HEK293 (cell line): ENCODE data around the gene PARP15.

Experiments
- CTCF ChIA-PET: fragments of 350-600 bp; formaldehyde crosslinking; extraction: SDS; loops from one replicate; lab custom pipeline; 2021; ENCODE audit warnings: antibody characterized with exemption; lab: Yijun Ruan, JAX
- POLR2A ChIA-PET: fragments of 300-600 bp; formaldehyde crosslinking; extraction: SDS; loops from one replicate; lab custom pipeline; 2020; ENCODE audit warnings: antibody characterized with exemption, inconsistent platforms; lab: Yijun Ruan, JAX
- H3K27ac ChIP-seq: fragments of 200-500 bp; sonication (Bioruptor generic); 2 replicates; pipeline ENCODE4 v1.5.1; 2014; ENCODE audit warnings: low read depth, low read length, control low read depth, inconsistent platforms; ENCODE audit errors: extremely low read depth
- H3K36me3 ChIP-seq, 2 experiments: fragments of 200-500 bp in 1 of 2; sonication (Bioruptor generic) in 1 of 2; 1 replicate in 1 of 2; 2 replicates in 1 of 2; pipeline ENCODE4 v1.5.1; 2014 to 2017; ENCODE audit warnings: inconsistent platforms in 2 of 2, low read length in 2 of 2; ENCODE audit not compliant: control insufficient read depth in 2 of 2, insufficient read depth in 1 of 2
- H3K4me1 ChIP-seq: fragments of 200-500 bp; sonication (Bioruptor generic); 2 replicates; pipeline ENCODE4 v1.5.1; 2014; ENCODE audit warnings: mild to moderate bottlenecking, low read length, inconsistent platforms; ENCODE audit not compliant: control insufficient read depth, insufficient read depth
- H3K4me3 ChIP-seq: 2 replicates; pipeline ENCODE4 v1.5.1; 2011; ENCODE audit warnings: low read depth, mild to moderate bottlenecking, control low read depth, low read length, moderate library complexity
- H3K9me3 ChIP-seq: fragments of 200-500 bp; sonication (Bioruptor generic); 2 replicates; pipeline ENCODE4 v1.5.1; 2014; ENCODE audit warnings: low read depth, low read length, inconsistent platforms; ENCODE audit not compliant: control insufficient read depth, insufficient read depth
- EGR2 ChIP-seq: fragments of 450-650 bp; formaldehyde crosslinking; IDR thresholded peaks from 2 replicates; pipeline ENCODE4 v1.5.1; 2016; ENCODE audit warnings: low read depth, missing biosample characterization, missing genetic modification characterization
- GFI1B ChIP-seq: fragments of 450-650 bp; formaldehyde crosslinking; IDR thresholded peaks from 2 replicates; pipeline ENCODE4 v1.5.1; 2016; ENCODE audit warnings: missing biosample characterization, missing genetic modification characterization
- GLIS1 ChIP-seq: fragments of 450-650 bp; formaldehyde crosslinking; IDR thresholded peaks from 2 replicates; pipeline ENCODE4 v1.5.1; 2016; ENCODE audit warnings: missing biosample characterization, missing genetic modification characterization
- HOXD13 ChIP-seq: sonication (generic); formaldehyde crosslinking; IDR thresholded peaks from 2 replicates; pipeline ENCODE4 v1.8.0; 2022; ENCODE audit warnings: missing genetic modification reagents, borderline replicate concordance
- MZF1 ChIP-seq: fragments of 450-650 bp; formaldehyde crosslinking; IDR thresholded peaks from 2 replicates; pipeline ENCODE4 v1.5.1; 2017; ENCODE audit warnings: missing biosample characterization, missing genetic modification characterization, borderline replicate concordance
- PRDM1 ChIP-seq: fragments of 450-650 bp; formaldehyde crosslinking; IDR thresholded peaks from 2 replicates; pipeline ENCODE4; 2016; ENCODE audit warnings: missing biosample characterization, missing genetic modification characterization
- TRIM28 ChIP-seq: IDR thresholded peaks from 2 replicates; pipeline ENCODE4 v1.6.1; 2011; ENCODE audit warnings: low read length, control low read depth, borderline replicate concordance
- WT1 ChIP-seq: fragments of 450-650 bp; formaldehyde crosslinking; IDR thresholded peaks from 2 replicates; pipeline ENCODE4 v1.5.1; 2016; ENCODE audit warnings: missing biosample characterization, missing genetic modification characterization
- ZFP69B ChIP-seq: fragments of 450-650 bp; formaldehyde crosslinking; IDR thresholded peaks from 2 replicates; pipeline ENCODE4 v1.5.1; 2016; ENCODE audit warnings: missing biosample characterization, missing genetic modification characterization
- ZNF132 ChIP-seq: fragments of 450-650 bp; formaldehyde crosslinking; IDR thresholded peaks from 2 replicates; pipeline ENCODE4 v1.5.1; 2017; ENCODE audit warnings: missing biosample characterization, missing genetic modification characterization, borderline replicate concordance
- ZNF155 ChIP-seq: fragments of 450-650 bp; formaldehyde crosslinking; IDR thresholded peaks from 2 replicates; pipeline ENCODE4 v1.5.1; 2016; ENCODE audit warnings: missing biosample characterization, missing genetic modification characterization
- ZNF169 ChIP-seq: fragments of 450-650 bp; formaldehyde crosslinking; IDR thresholded peaks from 2 replicates; pipeline ENCODE4 v1.5.1; 2016; ENCODE audit warnings: missing biosample characterization, missing genetic modification characterization
- ZNF184 ChIP-seq: fragments of 450-650 bp; IDR thresholded peaks from 2 replicates; pipeline ENCODE4 v1.5.1; 2018; ENCODE audit warnings: missing biosample characterization, mild to moderate bottlenecking, missing genetic modification characterization
- ZNF24 ChIP-seq: fragments of 450-650 bp; formaldehyde crosslinking; IDR thresholded peaks from 2 replicates; pipeline ENCODE4 v1.5.1; 2016; ENCODE audit warnings: missing biosample characterization, missing genetic modification characterization
- ZNF335 ChIP-seq: fragments of 450-650 bp; formaldehyde crosslinking; conservative IDR thresholded peaks from 2 replicates; pipeline ENCODE4 v1.5.1; 2016; ENCODE audit warnings: missing biosample characterization, missing genetic modification characterization
- ZNF341 ChIP-seq: fragments of 450-650 bp; formaldehyde crosslinking; IDR thresholded peaks from 2 replicates; pipeline ENCODE4; 2016; ENCODE audit warnings: low read depth, missing biosample characterization, missing genetic modification characterization
- ZNF366 ChIP-seq: fragments of 450-650 bp; formaldehyde crosslinking; conservative IDR thresholded peaks from 2 replicates; pipeline ENCODE4 v1.5.1; 2016; ENCODE audit warnings: missing biosample characterization, missing genetic modification characterization
- ZNF394 ChIP-seq: fragments of 450-650 bp; formaldehyde crosslinking; IDR thresholded peaks from 2 replicates; pipeline ENCODE4 v1.5.1; 2016; ENCODE audit warnings: missing biosample characterization, missing genetic modification characterization, mild to moderate bottlenecking, moderate library complexity, borderline replicate concordance
- ZNF510 ChIP-seq: fragments of 450-650 bp; formaldehyde crosslinking; IDR thresholded peaks from 2 replicates; pipeline ENCODE4 v1.5.1; 2018; ENCODE audit warnings: mild to moderate bottlenecking, missing genetic modification characterization, missing biosample characterization; ENCODE audit not compliant: insufficient replicate concordance
- ZNF513 ChIP-seq: fragments of 450-650 bp; IDR thresholded peaks from 2 replicates; pipeline ENCODE4 v1.5.1; 2018; ENCODE audit warnings: missing biosample characterization, missing genetic modification characterization
- ZNF530 ChIP-seq: fragments of 450-650 bp; formaldehyde crosslinking; IDR thresholded peaks from 2 replicates; pipeline ENCODE4 v1.5.1; 2016; ENCODE audit warnings: low read depth, missing biosample characterization, missing genetic modification characterization
- ZNF561 ChIP-seq: fragments of 450-650 bp; IDR thresholded peaks from 2 replicates; pipeline ENCODE4 v1.5.1; 2018; ENCODE audit warnings: missing biosample characterization, missing genetic modification characterization, borderline replicate concordance
- ZNF610 ChIP-seq: fragments of 450-650 bp; formaldehyde crosslinking; IDR thresholded peaks from 2 replicates; pipeline ENCODE4 v1.5.1; 2016; ENCODE audit warnings: missing biosample characterization, missing genetic modification characterization, borderline replicate concordance
- ZNF654 ChIP-seq: fragments of 450-650 bp; formaldehyde crosslinking; IDR thresholded peaks from 2 replicates; pipeline ENCODE4 v1.5.1; 2016; ENCODE audit warnings: low read depth, missing biosample characterization, missing genetic modification characterization
- ZNF660 ChIP-seq: fragments of 450-650 bp; IDR thresholded peaks from 2 replicates; pipeline ENCODE4 v1.5.1; 2018; ENCODE audit warnings: missing biosample characterization, mild to moderate bottlenecking, missing genetic modification characterization
- ZNF776 ChIP-seq: fragments of 450-650 bp; formaldehyde crosslinking; IDR thresholded peaks from 2 replicates; pipeline ENCODE4 v1.5.0; 2017; ENCODE audit warnings: missing biosample characterization, missing genetic modification characterization, borderline replicate concordance
- ZNF777 ChIP-seq: fragments of 450-650 bp; formaldehyde crosslinking; IDR thresholded peaks from 2 replicates; pipeline ENCODE4 v1.5.1; 2017; ENCODE audit warnings: missing biosample characterization, missing genetic modification characterization, borderline replicate concordance
- ZNF837 ChIP-seq: fragments of 450-650 bp; formaldehyde crosslinking; IDR thresholded peaks from 2 replicates; pipeline ENCODE4 v1.5.1; 2016; ENCODE audit warnings: missing biosample characterization, missing genetic modification characterization
- ZSCAN18 ChIP-seq: fragments of 450-650 bp; formaldehyde crosslinking; IDR thresholded peaks from 2 replicates; pipeline ENCODE4 v1.5.1; 2016; ENCODE audit warnings: missing biosample characterization, missing genetic modification characterization
- TF ChIP-seq, protein P1 (sequence below): fragments of 450-650 bp; formaldehyde crosslinking; IDR thresholded peaks from 2 replicates; pipeline ENCODE4 v1.5.1; 2016; ENCODE audit warnings: missing biosample characterization, missing genetic modification characterization
- TF ChIP-seq, protein P2 (sequence below): fragments of 450-650 bp; formaldehyde crosslinking; IDR thresholded peaks from 2 replicates; pipeline ENCODE4 v1.5.1; 2016; ENCODE audit warnings: missing biosample characterization, missing genetic modification characterization
- TF ChIP-seq, protein P3 (sequence below): IDR thresholded peaks from 2 replicates; pipeline ENCODE4 v1.6.1; 2011; ENCODE audit warnings: mild to moderate bottlenecking, low read depth, low read length, borderline replicate concordance

PARP15 gene

GRCh38 chr3:122572940-122573412 lies 4.5 kb upstream of the PARP15 start (continued):
- TF ChIP-seq ZNF776 (no peak), ZNF24 (tag by site-specific recombination) (peak; percentile 70), ZNF394 (tag by site-specific recombination) (0 out of 2 replicates have a peak, but pooled peaks have one; percentile 29), ZNF654 (tag by site-specific recombination) (no peak), HOXD13 (no peak), TRIM28 (peak; percentile 11; the same call in 1 of the 2 replicates), ZNF660 (0 out of 2 replicates have a peak, but pooled peaks have one; percentile 49), GLIS1 (tag by site-specific recombination) (peak; percentile 67), GFI1B (tag by site-specific recombination) (0 out of 2 replicates have a peak, but pooled peaks have one; percentile 60), ZFP69B (no peak), ZNF513 (tag by site-specific recombination) (no peak), ZNF530 (tag by site-specific recombination) (no peak), PRDM1 (tag by site-specific recombination) (no peak), MZF1 (tag by site-specific recombination) (peak; percentile 50; the same call in 1 of the 2 replicates), ZNF341 (tag by site-specific recombination) (peak; percentile 50), ZNF184 (tag by site-specific recombination) (0 out of 2 replicates have a peak, but pooled peaks have one; percentile 23), ZNF132 (no peak), ZNF561 (tag by site-specific recombination) (no peak), ZNF155 (tag by site-specific recombination) (no peak), ZNF335 (peak; percentile 46), WT1 (tag by site-specific recombination) (peak; percentile 65; the same call in 1 of the 2 replicates)
- TF ChIP-seq, protein P1, sequence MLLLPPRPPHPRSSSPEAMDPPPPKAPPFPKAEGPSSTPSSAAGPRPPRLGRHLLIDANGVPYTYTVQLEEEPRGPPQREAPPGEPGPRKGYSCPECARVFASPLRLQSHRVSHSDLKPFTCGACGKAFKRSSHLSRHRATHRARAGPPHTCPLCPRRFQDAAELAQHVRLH = no peak
- TF ChIP-seq, protein P2, sequence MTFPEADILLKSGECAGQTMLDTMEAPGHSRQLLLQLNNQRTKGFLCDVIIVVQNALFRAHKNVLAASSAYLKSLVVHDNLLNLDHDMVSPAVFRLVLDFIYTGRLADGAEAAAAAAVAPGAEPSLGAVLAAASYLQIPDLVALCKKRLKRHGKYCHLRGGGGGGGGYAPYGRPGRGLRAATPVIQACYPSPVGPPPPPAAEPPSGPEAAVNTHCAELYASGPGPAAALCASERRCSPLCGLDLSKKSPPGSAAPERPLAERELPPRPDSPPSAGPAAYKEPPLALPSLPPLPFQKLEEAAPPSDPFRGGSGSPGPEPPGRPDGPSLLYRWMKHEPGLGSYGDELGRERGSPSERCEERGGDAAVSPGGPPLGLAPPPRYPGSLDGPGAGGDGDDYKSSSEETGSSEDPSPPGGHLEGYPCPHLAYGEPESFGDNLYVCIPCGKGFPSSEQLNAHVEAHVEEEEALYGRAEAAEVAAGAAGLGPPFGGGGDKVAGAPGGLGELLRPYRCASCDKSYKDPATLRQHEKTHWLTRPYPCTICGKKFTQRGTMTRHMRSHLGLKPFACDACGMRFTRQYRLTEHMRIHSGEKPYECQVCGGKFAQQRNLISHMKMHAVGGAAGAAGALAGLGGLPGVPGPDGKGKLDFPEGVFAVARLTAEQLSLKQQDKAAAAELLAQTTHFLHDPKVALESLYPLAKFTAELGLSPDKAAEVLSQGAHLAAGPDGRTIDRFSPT (tag by site-specific recombination) = peak; percentile 30; the same call in 1 of the 2 replicates

GRCh38 chr3:122576174-122576940 lies 1.1 kb upstream of the PARP15 start:
- TF ChIP-seq ZSCAN18 (tag by site-specific recombination) = no peak
- TF ChIP-seq ZNF366 = no peak
- TF ChIP-seq ZNF777 (tag by site-specific recombination) = no peak
- TF ChIP-seq ZNF510 (tag by site-specific recombination) = no peak
- TF ChIP-seq, protein P3, sequence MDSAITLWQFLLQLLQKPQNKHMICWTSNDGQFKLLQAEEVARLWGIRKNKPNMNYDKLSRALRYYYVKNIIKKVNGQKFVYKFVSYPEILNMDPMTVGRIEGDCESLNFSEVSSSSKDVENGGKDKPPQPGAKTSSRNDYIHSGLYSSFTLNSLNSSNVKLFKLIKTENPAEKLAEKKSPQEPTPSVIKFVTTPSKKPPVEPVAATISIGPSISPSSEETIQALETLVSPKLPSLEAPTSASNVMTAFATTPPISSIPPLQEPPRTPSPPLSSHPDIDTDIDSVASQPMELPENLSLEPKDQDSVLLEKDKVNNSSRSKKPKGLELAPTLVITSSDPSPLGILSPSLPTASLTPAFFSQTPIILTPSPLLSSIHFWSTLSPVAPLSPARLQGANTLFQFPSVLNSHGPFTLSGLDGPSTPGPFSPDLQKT = no peak
- no peak for TF ChIP-seq ZNF610 (tag by site-specific recombination)
- TF ChIP-seq ZNF837 = no peak
- TF ChIP-seq ZNF169 = no peak
- no peak for TF ChIP-seq EGR2 (tag by site-specific recombination)
- Histone ChIP-seq H3K4me3 (no peak overlapping the region), H3K27ac (no peak overlapping the region), H3K36me3 (no peaks in the 10 kb centered on the region), H3K4me1 (no peaks in the 10 kb centered on the region), H3K9me3 (no peaks in the 10 kb centered on the region)
- POLR2A ChIA-PET = no interaction called here
- CTCF ChIA-PET = interaction anchor here (0.7 kb wide), 1 partner anchor 936 kb away, joined by 3 read pairs; no protein-coding TSS in a partner anchor
